ENCODE results near the gene KCNK18. TPM values are rescaled to one million over a fixed set of nuclear protein-coding genes. Genes with fewer than 3 reads are reported as not detected.

KCNK18 gene
- total RNA-seq, 6 donors from 2014 or later, result not detected

GRCh38 chr10:117237401-117237991 lies 40.2 kb downstream of the KCNK18 start:
- H3K4me1 ChIP-seq, result peaks cover 10 to 17% (median 12%) of the 10 kb centered on the region in 4 donors
- H3K9me3 ChIP-seq, result no peaks in the 10 kb centered on the region
- WGBS, 2 donors, result 72% methylated on average over 5 of the region's 5 CpGs
- H3K27me3 ChIP-seq, result peaks cover 0 to 20% (median 12%) of the 10 kb centered on the region in 4 donors
- no peak for TF ChIP-seq POLR2A (IDR thresholded peaks at IDR 0.05)
- TF ChIP-seq POLR2AphosphoS5 (IDR thresholded peaks at IDR 0.05), result no peak
- no peak for TF ChIP-seq CTCF (IDR thresholded peaks at IDR 0.05)
- no peak for TF ChIP-seq EP300 (IDR thresholded peaks at IDR 0.05)
- H3K36me3 ChIP-seq, result no peaks in the 10 kb centered on the region
- DNase-seq (peak in 1 of 2 donors; percentile 35), ATAC-seq (ENCODE audit: low FRiP score in 2 of 2) (peak in 1 of 2 donors; percentile 30)
- H3K27ac ChIP-seq, result no peak overlapping the region
- H3K4me3 ChIP-seq, result no peak overlapping the region

DNA sequence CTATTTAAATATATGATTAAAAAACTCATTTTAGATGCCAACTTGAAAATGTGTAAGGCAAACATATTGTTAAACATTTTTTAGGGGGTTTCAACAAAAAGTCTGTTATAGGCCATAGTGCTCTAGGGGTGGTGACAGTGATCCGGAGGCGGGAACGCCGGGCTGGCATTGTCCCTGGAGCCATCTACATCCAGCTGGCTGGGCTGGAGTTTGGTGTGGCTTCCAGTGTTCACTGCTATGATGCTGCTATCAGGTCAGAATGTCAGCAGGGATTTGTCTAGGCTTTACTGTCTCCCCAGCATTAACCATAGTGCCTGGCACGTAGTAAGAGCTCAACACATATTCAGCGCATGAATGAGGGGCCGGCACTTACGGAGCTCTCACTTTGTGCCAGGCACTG lies 41.8 kb downstream of the KCNK18 start:
- WGBS, 2 donors, result 84 to 87% methylated on average over 8 of the region's 8 CpGs
- no peaks in the 10 kb centered on the region for H3K36me3 ChIP-seq
- TF ChIP-seq POLR2AphosphoS5 (IDR thresholded peaks at IDR 0.05), result no peak
- no peak for TF ChIP-seq CTCF (IDR thresholded peaks at IDR 0.05)
- TF ChIP-seq POLR2A (IDR thresholded peaks at IDR 0.05), result no peak
- no peak for TF ChIP-seq EP300 (IDR thresholded peaks at IDR 0.05)
- H3K27ac ChIP-seq, result no peak overlapping the region
- ATAC-seq (ENCODE audit: low FRiP score in 2 of 2) (no peak), DNase-seq (no peak)
- H3K9me3 ChIP-seq, result no peaks in the 10 kb centered on the region
- H3K4me3 ChIP-seq, result no peak overlapping the region
- H3K27me3 ChIP-seq, result peaks cover 0 to 20% (median 12%) of the 10 kb centered on the region in 4 donors
- H3K4me1 ChIP-seq, result peaks cover 10 to 17% (median 12%) of the 10 kb centered on the region in 4 donors

DNA sequence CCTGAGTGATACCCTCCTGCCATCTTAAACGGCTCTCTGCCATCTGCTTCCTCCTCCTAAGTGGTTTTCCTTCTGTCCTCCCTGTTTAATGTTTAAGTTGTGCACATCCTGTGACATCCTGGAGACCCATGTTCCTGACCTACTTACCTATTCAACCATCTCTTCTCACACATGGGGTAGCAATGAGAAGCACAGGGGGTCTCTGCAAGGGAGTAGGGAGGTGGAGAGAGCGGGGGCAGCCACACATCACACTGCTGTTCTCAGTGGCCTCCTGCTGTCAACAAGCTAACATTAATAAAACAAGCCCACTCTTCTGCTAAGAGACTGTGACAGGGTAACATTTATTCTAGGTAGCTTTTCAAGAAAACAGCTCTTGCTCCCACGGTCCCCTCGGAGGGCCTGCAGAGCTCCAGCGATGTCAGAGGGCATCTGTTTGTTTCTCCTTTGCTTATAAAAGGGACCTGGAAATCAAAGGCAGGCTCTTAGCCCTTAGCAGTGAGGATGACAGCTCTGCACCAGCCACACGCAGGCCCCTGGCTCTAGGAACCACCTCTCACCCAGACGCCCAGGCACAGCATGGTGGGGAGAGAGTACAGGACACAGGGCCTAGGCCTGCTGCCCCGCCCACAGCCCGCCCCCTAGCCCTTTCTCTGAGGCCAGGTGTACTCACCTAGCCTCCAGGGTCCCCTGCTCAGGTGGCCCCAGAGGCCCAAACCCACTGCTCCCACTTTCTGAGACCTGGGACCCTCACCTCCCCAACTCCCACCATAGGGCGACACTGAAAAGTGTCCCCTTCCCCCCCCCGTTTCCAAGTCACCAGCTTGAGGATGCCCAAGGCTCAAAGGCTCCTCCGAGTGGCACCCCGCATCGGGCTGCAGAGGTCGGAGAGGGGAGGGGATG lies 42.7 kb downstream of the KCNK18 start:
- peaks cover 10 to 17% (median 12%) of the 10 kb centered on the region in 4 donors for H3K4me1 ChIP-seq
- DNase-seq (no peak), ATAC-seq (ENCODE audit: low FRiP score in 2 of 2) (no peak)
- H3K36me3 ChIP-seq, result no peaks in the 10 kb centered on the region
- TF ChIP-seq POLR2AphosphoS5 (IDR thresholded peaks at IDR 0.05) (no peak), EP300 (IDR thresholded peaks at IDR 0.05) (no peak), CTCF (IDR thresholded peaks at IDR 0.05) (no peak), POLR2A (IDR thresholded peaks at IDR 0.05) (no peak)
- H3K27me3 ChIP-seq, result peaks cover 0 to 20% (median 12%) of the 10 kb centered on the region in 4 donors
- no peak overlapping the region for H3K4me3 ChIP-seq
- no peak overlapping the region for H3K27ac ChIP-seq
- 42 to 50% methylated on average over 7 to 13 of the region's 15 CpGs for WGBS, 2 donors
- H3K9me3 ChIP-seq, result no peaks in the 10 kb centered on the region

- peaks cover 0 to 20% (median 12%) of the 10 kb centered on the region in 4 donors for H3K27me3 ChIP-seq
- ATAC-seq (ENCODE audit: low FRiP score in 2 of 2), result peak in 1 of 2 donors; percentile 10
These were observed 43.6 kb downstream of the KCNK18 start, which contains the start of gene SLC18A2 for GRCh38 chr10:117240621-117241529. SLC18A2 (plus strand) TSS chr10:117241114; CDS start chr10:117241694, 580 bp downstream.

More at GRCh38 chr10:117240621-117241529, 43.6 kb downstream of the KCNK18 start, which contains the start of gene SLC18A2:
- peak in 1 of 2 donors; percentile 84 for DNase-seq
- Histone ChIP-seq H3K4me3 (peak within 1 kb of the TSS in 3 of 4 donors; percentile 31 to 39 (median 34)), H3K36me3 (no peaks in the 10 kb centered on the region), H3K27ac (no peak within 1 kb of the TSS), H3K4me1 (peaks cover 10 to 17% (median 12%) of the 10 kb centered on the region in 4 donors), H3K9me3 (no peaks in the 10 kb centered on the region)
- TF ChIP-seq CTCF (IDR thresholded peaks at IDR 0.05), result no peak
- no peak for TF ChIP-seq POLR2AphosphoS5 (IDR thresholded peaks at IDR 0.05)
- TF ChIP-seq EP300 (IDR thresholded peaks at IDR 0.05), result no peak
- 6 to 8% methylated on average over 11 to 20 of the region's 93 CpGs for WGBS, 2 donors

Measured in upper lobe of left lung (tissue), 6 donors.